ENCODE data around the gene STAT5B. TPM values are rescaled to one million over a fixed set of nuclear protein-coding genes. Genes with fewer than 3 reads are reported as not detected.

STAT5B gene
- total and polyA plus RNA-seq, 9 of the 15 experiments (the other 6 are each of a cell fraction or from before 2014, with no cell fraction given): 20.8 to 176 (median 92.4) TPM

DNA sequence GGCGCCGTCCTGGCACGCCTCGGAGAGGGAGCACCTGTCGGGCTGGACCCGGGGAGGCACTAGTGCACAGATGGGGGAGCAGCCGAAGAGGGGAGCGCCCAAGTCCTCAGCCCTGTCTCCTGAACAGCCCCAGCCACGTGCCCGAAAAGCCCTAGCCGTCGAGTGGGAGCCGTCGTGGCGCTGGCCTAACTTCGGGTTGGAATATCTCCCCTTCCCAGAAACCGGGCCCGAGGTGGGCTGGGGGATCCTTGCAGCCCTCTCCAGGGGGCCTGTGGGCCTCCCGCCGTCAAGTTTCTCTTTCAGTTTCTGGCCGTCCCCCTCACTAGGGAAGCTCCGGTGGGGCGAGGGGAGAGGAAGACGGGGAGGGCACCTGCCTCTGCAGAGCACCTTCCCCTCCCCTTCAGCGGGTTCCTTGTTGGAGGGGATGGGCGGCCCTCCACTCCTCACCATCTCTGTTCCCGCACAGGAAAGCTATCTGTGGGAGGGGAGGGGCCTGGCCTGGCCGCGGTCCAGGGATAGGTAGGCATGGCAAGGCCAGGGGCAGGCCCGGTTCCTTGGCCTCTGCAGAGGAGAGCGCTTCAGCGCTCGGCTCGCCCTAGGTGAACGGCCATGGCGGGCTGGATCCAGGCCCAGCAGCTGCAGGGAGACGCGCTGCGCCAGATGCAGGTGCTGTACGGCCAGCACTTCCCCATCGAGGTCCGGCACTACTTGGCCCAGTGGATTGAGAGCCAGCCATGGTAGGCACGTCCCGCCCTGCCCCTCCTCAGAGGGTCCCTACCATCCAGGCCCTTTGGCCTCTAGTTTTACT, 12.8 kb upstream of the STAT5B start (continued):
- TF ChIP-seq, protein P1, sequence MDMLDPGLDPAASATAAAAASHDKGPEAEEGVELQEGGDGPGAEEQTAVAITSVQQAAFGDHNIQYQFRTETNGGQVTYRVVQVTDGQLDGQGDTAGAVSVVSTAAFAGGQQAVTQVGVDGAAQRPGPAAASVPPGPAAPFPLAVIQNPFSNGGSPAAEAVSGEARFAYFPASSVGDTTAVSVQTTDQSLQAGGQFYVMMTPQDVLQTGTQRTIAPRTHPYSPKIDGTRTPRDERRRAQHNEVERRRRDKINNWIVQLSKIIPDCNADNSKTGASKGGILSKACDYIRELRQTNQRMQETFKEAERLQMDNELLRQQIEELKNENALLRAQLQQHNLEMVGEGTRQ (CRISPR knock-in tag; IDR thresholded peaks at IDR 0.05): peak; percentile 28; the same call in 1 of the 2 replicates
- TF ChIP-seq ZNF695 (CRISPR knock-in tag; IDR thresholded peaks at IDR 0.05): no peak
- TF ChIP-seq TBP (optimal IDR thresholded peaks at IDR 0.05; ENCODE audit: low read depth, low read length): peak; percentile 69
- no peak for TF ChIP-seq TGIF2 (CRISPR knock-in tag; IDR thresholded peaks at IDR 0.05)
- TF ChIP-seq, protein P2, sequence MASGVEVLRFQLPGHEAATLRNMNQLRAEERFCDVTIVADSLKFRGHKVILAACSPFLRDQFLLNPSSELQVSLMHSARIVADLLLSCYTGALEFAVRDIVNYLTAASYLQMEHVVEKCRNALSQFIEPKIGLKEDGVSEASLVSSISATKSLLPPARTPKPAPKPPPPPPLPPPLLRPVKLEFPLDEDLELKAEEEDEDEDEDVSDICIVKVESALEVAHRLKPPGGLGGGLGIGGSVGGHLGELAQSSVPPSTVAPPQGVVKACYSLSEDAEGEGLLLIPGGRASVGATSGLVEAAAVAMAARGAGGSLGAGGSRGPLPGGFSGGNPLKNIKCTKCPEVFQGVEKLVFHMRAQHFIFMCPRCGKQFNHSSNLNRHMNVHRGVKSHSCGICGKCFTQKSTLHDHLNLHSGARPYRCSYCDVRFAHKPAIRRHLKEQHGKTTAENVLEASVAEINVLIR (CRISPR knock-in tag; IDR thresholded peaks at IDR 0.05): no peak
- 0 out of 2 replicates have a peak, but pooled peaks have one; percentile 10 for TF ChIP-seq LARP7 (IDR thresholded peaks at IDR 0.05)

Measured in K562 (cell line).